Erythroblast (primary cell): ENCODE measurements around the gene PSKH1.

Experiments
- GATA1 ChIP-seq: IDR thresholded peaks from 2 replicates; pipeline ENCODE4 v1.6.1; 2011; ENCODE audit warnings: low read depth, mild to moderate bottlenecking, control low read depth, low read length, moderate library complexity
- POLR2A ChIP-seq: IDR thresholded peaks from 2 replicates; pipeline ENCODE4 v1.6.1; 2011; ENCODE audit warnings: mild to moderate bottlenecking, low read length

DNA sequence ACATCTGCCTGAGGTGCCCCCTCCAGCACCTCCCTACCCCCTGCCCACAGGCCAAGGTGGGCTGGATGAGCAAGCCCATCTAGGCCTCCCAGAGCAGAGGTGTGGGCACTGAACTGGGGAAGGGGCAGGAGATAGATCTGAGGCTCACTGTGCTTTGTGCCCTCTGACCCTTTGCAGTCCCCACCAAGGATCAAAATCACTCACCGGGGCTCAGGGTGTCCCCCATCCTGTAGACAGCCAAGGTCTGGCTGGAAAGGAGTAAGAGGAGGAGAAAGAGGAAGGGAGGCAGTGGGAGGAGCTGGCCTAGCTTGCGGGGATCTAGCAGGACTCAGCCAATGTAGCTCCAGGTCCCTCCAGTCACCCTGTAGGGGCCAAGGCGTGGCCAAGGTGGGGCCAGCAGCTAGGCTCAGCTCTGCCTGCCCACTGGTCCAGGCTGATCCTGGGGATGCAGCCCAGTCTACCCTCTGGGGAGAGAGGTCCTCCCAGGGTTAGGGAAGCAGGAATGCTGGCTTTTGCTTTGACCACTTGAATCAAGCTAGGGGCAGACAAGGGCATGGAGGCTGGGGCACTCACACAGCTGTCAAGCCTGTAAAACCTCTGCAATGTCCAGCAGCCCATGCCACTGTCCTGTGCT, 73.6 kb downstream of the PSKH1 start:
- TF ChIP-seq POLR2A, result no peak
- no peak for TF ChIP-seq GATA1
